Activated CD8-positive, alpha-beta memory T cell treated with anti-CD3 and anti-CD28 coated beads for 36 hours (primary cell): ENCODE data around the gene NFXL1. TPM values are rescaled to one million over a fixed set of nuclear protein-coding genes. Genes with fewer than 3 reads are reported as not detected.

Experiments used
- CTCF ChIA-PET: fragments of 350-600 bp; sonication (Branson Sonifier 250); formaldehyde crosslinking; loops from one replicate; lab custom pipeline; 2021; ENCODE audit warnings: antibody characterized with exemption; lab: Charles Lee
- POLR2A ChIA-PET: fragments of 350-600 bp; sonication (Branson Sonifier 250); formaldehyde crosslinking; loops from one replicate; lab custom pipeline; 2021; ENCODE audit warnings: antibody characterized with exemption; lab: Charles Lee
- total RNA-seq, 2 experiments: library from RNA; stranded (reverse); gene quantifications; one replicate each; pipeline ENCODE4 v1.2.3, GENCODE V29; 2021

The NFXL1 gene
- total RNA-seq, 2 experiments from 2014 or later = 11.1 to 12.5 TPM

GRCh38 chr4:47801481-47802002 lies 112.8 kb downstream of the NFXL1 start:
- CTCF ChIA-PET = no interaction called here

GRCh38 chr4:47798165-47798564 lies 116.2 kb downstream of the NFXL1 start:
- POLR2A ChIA-PET = no interaction called here
- CTCF ChIA-PET = no interaction called here

More at GRCh38 chr4:47801481-47802002, 112.8 kb downstream of the NFXL1 start:
- POLR2A ChIA-PET = no interaction called here

Other genes starting within 250 kb of the NFXL1 start
- under 1 TPM in 1 of 2 experiments, not detected in 1; 0.10 TPM for gene CORIN, start 76.5 kb downstream of the NFXL1 start, total RNA-seq
- under 1 TPM in 1 of 2 experiments, not detected in 1; 0.38 TPM for gene CNGA1, start 102.1 kb upstream of the NFXL1 start, total RNA-seq
- 1 to 10 TPM in 1 of 2 experiments, under 1 TPM in 1; 0.82 to 1.2 TPM for gene NIPAL1, start 102.2 kb upstream of the NFXL1 start, total RNA-seq
- 1 to 10 TPM; 6.4 to 7.3 TPM for gene TXK, start 219.7 kb upstream of the NFXL1 start, total RNA-seq